ENCODE results near the gene GLI1.
A peak's percentile ranks its signal among the peaks of the same experiment; 100 is the strongest.

The GLI1 gene

DNA sequence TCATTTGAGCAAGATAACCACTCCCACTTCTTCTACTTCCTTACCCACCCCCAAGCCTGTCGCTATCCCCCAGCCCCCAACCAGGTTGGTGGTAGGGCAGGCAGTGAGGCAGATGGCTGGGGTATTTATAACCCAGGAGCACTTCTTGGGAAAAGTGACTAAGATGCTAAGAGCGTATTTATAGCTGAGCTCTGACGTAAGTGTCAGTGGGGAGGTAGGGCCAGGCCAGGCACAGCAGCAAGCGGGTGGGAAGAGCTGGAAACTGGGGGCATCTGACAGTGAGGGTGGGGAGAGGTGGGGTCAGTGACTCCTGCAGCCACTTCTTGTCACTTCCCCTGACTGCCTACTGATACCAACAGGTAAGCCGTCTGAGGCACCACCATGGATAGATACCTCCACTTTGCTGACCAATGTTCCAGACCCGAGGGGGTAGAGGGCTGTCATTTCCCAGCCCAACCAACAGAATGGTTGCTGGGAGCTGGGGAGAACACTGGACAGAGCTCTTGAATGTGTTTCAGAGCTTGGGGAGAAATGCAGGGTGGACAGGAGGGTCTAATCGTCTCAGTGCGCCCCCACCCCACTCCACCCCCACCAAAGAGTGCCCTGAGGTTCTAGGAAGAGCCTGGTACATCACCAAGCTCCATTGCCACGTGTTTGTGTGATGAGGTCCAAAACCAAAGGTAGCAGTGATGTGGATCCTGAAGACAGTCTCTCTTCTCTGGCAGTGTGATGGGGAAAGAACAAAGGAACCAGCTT is 7.2 kb upstream of the GLI1 start:
- no peaks in the 10 kb centered on the region for H3K79me2 ChIP-seq (ENCODE audit: control insufficient read depth, insufficient read depth, low read length)
- no peak overlapping the region for H2BK5ac ChIP-seq (ENCODE audit: low read length)
- H3K18ac ChIP-seq (ENCODE audit: low read length): no peak overlapping the region
- no peaks in the 10 kb centered on the region for H3K27me3 ChIP-seq (ENCODE audit: insufficient read depth, low read length, poor library complexity)
- no peak overlapping the region for H4K8ac ChIP-seq (ENCODE audit: low read depth, low read length)
- H3K4ac ChIP-seq (ENCODE audit: low read depth, low read length): no peak overlapping the region
- no peak overlapping the region for H4K5ac ChIP-seq (ENCODE audit: low read length)
- no peak overlapping the region for H3K23ac ChIP-seq (ENCODE audit: low read length)
- H3K4me2 ChIP-seq (ENCODE audit: low read length): no peak overlapping the region
- H3K27ac ChIP-seq (ENCODE audit: low read depth, low read length): no peak overlapping the region
- H3K4me3 ChIP-seq (ENCODE audit: low read length): no peak overlapping the region
- H3K4me1 ChIP-seq (ENCODE audit: control insufficient read depth, low read depth, low read length): peaks cover 10% of the 10 kb centered on the region
- no peak overlapping the region for H2AK5ac ChIP-seq (ENCODE audit: low read length)
- no peaks in the 10 kb centered on the region for H3K79me1 ChIP-seq (ENCODE audit: low read length)
- no CpG with 5 or more reads among the region's 9 CpGs for WGBS (ENCODE audit: extremely low coverage, insufficient coverage, low lambda C conversion rate)
- peak; percentile 92 for DNase-seq
- H3K9ac ChIP-seq (ENCODE audit: low read length): no peak overlapping the region
- H2BK15ac ChIP-seq (replicated peaks; ENCODE audit: low read depth): no peak overlapping the region
- no peak overlapping the region for H3K56ac ChIP-seq (ENCODE audit: low read length)
- no peaks in the 10 kb centered on the region for H3K36me3 ChIP-seq (ENCODE audit: control insufficient read depth, insufficient read depth, low read length)
- H2BK120ac ChIP-seq (ENCODE audit: low read depth, low read length): no peak overlapping the region

DNA sequence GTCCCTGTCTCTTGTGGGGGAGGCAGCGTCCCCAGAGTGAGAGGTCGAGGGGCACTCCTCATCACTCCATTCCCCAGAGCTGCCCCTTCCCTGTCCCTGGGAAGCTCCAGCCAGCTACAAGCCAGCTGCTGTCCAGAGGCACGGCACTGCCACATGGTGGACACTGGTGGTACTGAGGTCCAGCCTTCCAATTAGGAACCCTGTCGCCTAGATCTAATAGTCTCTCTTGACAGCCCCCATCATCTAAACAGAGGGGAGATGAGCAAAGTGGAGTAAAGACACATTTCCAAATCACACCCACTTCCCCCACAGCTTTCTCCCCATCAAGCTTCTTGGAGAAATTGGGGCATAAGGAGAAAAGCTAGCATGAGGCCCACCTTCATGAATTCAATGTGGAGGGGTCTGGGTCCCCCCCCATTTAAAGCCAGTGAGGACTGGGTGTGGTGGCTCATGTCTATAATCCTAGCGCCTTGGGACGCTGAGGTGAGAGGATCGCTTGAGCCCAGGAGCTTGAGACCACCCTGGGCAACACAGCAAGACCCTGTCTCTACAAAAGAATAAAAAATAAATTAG is 6.6 kb upstream of the GLI1 start:
- Histone ChIP-seq H3K4me2 (ENCODE audit: low read length) (no peak overlapping the region), H3K36me3 (ENCODE audit: control insufficient read depth, insufficient read depth, low read length) (no peaks in the 10 kb centered on the region), H2BK5ac (ENCODE audit: low read length) (no peak overlapping the region), H2BK15ac (replicated peaks; ENCODE audit: low read depth) (no peak overlapping the region), H3K79me1 (ENCODE audit: low read length) (no peaks in the 10 kb centered on the region), H3K9ac (ENCODE audit: low read length) (no peak overlapping the region), H2BK120ac (ENCODE audit: low read depth, low read length) (no peak overlapping the region), H4K8ac (ENCODE audit: low read depth, low read length) (no peak overlapping the region), H4K5ac (ENCODE audit: low read length) (no peak overlapping the region), H2AK5ac (ENCODE audit: low read length) (peak overlapping the region; percentile 34), H3K56ac (ENCODE audit: low read length) (no peak overlapping the region), H3K4ac (ENCODE audit: low read depth, low read length) (no peak overlapping the region), H3K4me3 (ENCODE audit: low read length) (no peak overlapping the region), H3K27ac (ENCODE audit: low read depth, low read length) (no peak overlapping the region), H3K4me1 (ENCODE audit: control insufficient read depth, low read depth, low read length) (peaks cover 10% of the 10 kb centered on the region), H3K23ac (ENCODE audit: low read length) (no peak overlapping the region), H3K79me2 (ENCODE audit: control insufficient read depth, insufficient read depth, low read length) (no peaks in the 10 kb centered on the region), H3K18ac (ENCODE audit: low read length) (no peak overlapping the region), H3K27me3 (ENCODE audit: insufficient read depth, low read length, poor library complexity) (no peaks in the 10 kb centered on the region)
- WGBS (ENCODE audit: extremely low coverage, insufficient coverage, low lambda C conversion rate): no CpG with 5 or more reads among the region's 7 CpGs
- peak; percentile 90 for DNase-seq

- Histone ChIP-seq H2BK5ac (ENCODE audit: low read length) (peak overlapping the region; percentile 88), H3K9ac (ENCODE audit: low read length) (peak overlapping the region; percentile 52), H2AK5ac (ENCODE audit: low read length) (no peak overlapping the region), H3K4me1 (ENCODE audit: control insufficient read depth, low read depth, low read length) (peaks cover 10% of the 10 kb centered on the region), H3K4me2 (ENCODE audit: low read length) (no peak overlapping the region), H4K5ac (ENCODE audit: low read length) (no peak overlapping the region), H3K79me1 (ENCODE audit: low read length) (no peaks in the 10 kb centered on the region), H2BK15ac (replicated peaks; ENCODE audit: low read depth) (no peak overlapping the region), H3K18ac (ENCODE audit: low read length) (peak overlapping the region; percentile 43), H3K23ac (ENCODE audit: low read length) (no peak overlapping the region), H3K27ac (ENCODE audit: low read depth, low read length) (no peak overlapping the region), H3K27me3 (ENCODE audit: insufficient read depth, low read length, poor library complexity) (no peaks in the 10 kb centered on the region), H3K4me3 (ENCODE audit: low read length) (no peak overlapping the region), H3K79me2 (ENCODE audit: control insufficient read depth, insufficient read depth, low read length) (no peaks in the 10 kb centered on the region), H4K8ac (ENCODE audit: low read depth, low read length) (no peak overlapping the region), H3K36me3 (ENCODE audit: control insufficient read depth, insufficient read depth, low read length) (no peaks in the 10 kb centered on the region), H3K4ac (ENCODE audit: low read depth, low read length) (peak overlapping the region; percentile 64), H2BK120ac (ENCODE audit: low read depth, low read length) (peak overlapping the region; percentile 21), H3K56ac (ENCODE audit: low read length) (peak overlapping the region; percentile 45)
- DNase-seq: no peak
- no CpG with 5 or more reads among the region's 2 CpGs for WGBS (ENCODE audit: extremely low coverage, insufficient coverage, low lambda C conversion rate)
These were observed 5.4 kb upstream of the GLI1 start for GRCh38 chr12:57454213-57454565.

- Histone ChIP-seq H3K4me2 (ENCODE audit: low read length) (peak within 1 kb of the TSS; percentile 47), H2AK5ac (ENCODE audit: low read length) (no peak within 1 kb of the TSS), H2BK15ac (replicated peaks; ENCODE audit: low read depth) (no peak within 1 kb of the TSS), H4K5ac (ENCODE audit: low read length) (no peak within 1 kb of the TSS), H3K27me3 (ENCODE audit: insufficient read depth, low read length, poor library complexity) (no peaks in the 10 kb centered on the region), H3K18ac (ENCODE audit: low read length) (peak within 1 kb of the TSS; percentile 43), H3K4ac (ENCODE audit: low read depth, low read length) (peak within 1 kb of the TSS; percentile 93), H3K79me2 (ENCODE audit: control insufficient read depth, insufficient read depth, low read length) (no peaks in the 10 kb centered on the region), H4K8ac (ENCODE audit: low read depth, low read length) (no peak within 1 kb of the TSS), H3K27ac (ENCODE audit: low read depth, low read length) (peak within 1 kb of the TSS; percentile 61), H2BK120ac (ENCODE audit: low read depth, low read length) (peak within 1 kb of the TSS; percentile 21), H3K36me3 (ENCODE audit: control insufficient read depth, insufficient read depth, low read length) (no peaks in the 10 kb centered on the region), H3K9ac (ENCODE audit: low read length) (peak within 1 kb of the TSS; percentile 52), H3K23ac (ENCODE audit: low read length) (no peak within 1 kb of the TSS), H3K56ac (ENCODE audit: low read length) (peak within 1 kb of the TSS; percentile 79), H3K4me3 (ENCODE audit: low read length) (peak within 1 kb of the TSS; percentile 4), H3K4me1 (ENCODE audit: control insufficient read depth, low read depth, low read length) (peaks cover 10% of the 10 kb centered on the region), H2BK5ac (ENCODE audit: low read length) (peak within 1 kb of the TSS; percentile 88), H3K79me1 (ENCODE audit: low read length) (no peaks in the 10 kb centered on the region)
- WGBS (ENCODE audit: extremely low coverage, insufficient coverage, low lambda C conversion rate): no CpG with 5 or more reads among the region's 10 CpGs
- peak; percentile 97 for DNase-seq
These were observed 4.8 kb upstream of the GLI1 start, which contains the start of gene INHBE for GRCh38 chr12:57454566-57455373. Gene INHBE (plus strand): TSS chr12:57455307. CDS start chr12:57455537, 230 bp downstream.

- Histone ChIP-seq H3K9ac (ENCODE audit: low read length) (peak overlapping the region; percentile 48), H4K8ac (ENCODE audit: low read depth, low read length) (no peak overlapping the region), H2BK15ac (replicated peaks; ENCODE audit: low read depth) (no peak overlapping the region), H3K79me1 (ENCODE audit: low read length) (no peaks in the 10 kb centered on the region), H3K4ac (ENCODE audit: low read depth, low read length) (no peak overlapping the region), H3K4me3 (ENCODE audit: low read length) (peak overlapping the region; percentile 4), H2BK120ac (ENCODE audit: low read depth, low read length) (no peak overlapping the region), H3K27me3 (ENCODE audit: insufficient read depth, low read length, poor library complexity) (no peaks in the 10 kb centered on the region), H4K5ac (ENCODE audit: low read length) (no peak overlapping the region), H3K4me2 (ENCODE audit: low read length) (peak overlapping the region; percentile 47), H2BK5ac (ENCODE audit: low read length) (no peak overlapping the region), H3K36me3 (ENCODE audit: control insufficient read depth, insufficient read depth, low read length) (no peaks in the 10 kb centered on the region), H3K4me1 (ENCODE audit: control insufficient read depth, low read depth, low read length) (peaks cover 12% of the 10 kb centered on the region), H3K23ac (ENCODE audit: low read length) (no peak overlapping the region), H3K56ac (ENCODE audit: low read length) (peak overlapping the region; percentile 79), H2AK5ac (ENCODE audit: low read length) (no peak overlapping the region), H3K27ac (ENCODE audit: low read depth, low read length) (no peak overlapping the region), H3K79me2 (ENCODE audit: control insufficient read depth, insufficient read depth, low read length) (no peaks in the 10 kb centered on the region), H3K18ac (ENCODE audit: low read length) (peak overlapping the region; percentile 2)
- no CpG with 5 or more reads among the region's 10 CpGs for whole genome bisulfite sequencing (ENCODE audit: extremely low coverage, insufficient coverage, low lambda C conversion rate)
- peak; percentile 51 for DNase-seq
These were observed 4.0 kb upstream of the GLI1 start for GRCh38 chr12:57455374-57456144.

Data from mesendoderm (in vitro differentiated cells).